Measurements from ENCODE around the gene SUPT7L.

Gene SUPT7L

GRCh38 chr2:27664622-27665363, 1.4 kb upstream of the SUPT7L start:
- no peak for DNase-seq (ENCODE audit: insufficient read length, low spot score)
- TF ChIP-seq SPI1 (IDR thresholded peaks at IDR 0.05; ENCODE audit: low read depth, low read length) (no peak), POU2F2 (IDR thresholded peaks at IDR 0.05; ENCODE audit: low read depth, low read length) (no peak), POLR2A (IDR thresholded peaks at IDR 0.05; ENCODE audit: low read depth, low read length) (no peak), POLR2AphosphoS5 (IDR thresholded peaks at IDR 0.05; ENCODE audit: low read depth, low read length) (no peak), TAF1 (IDR thresholded peaks at IDR 0.05; ENCODE audit: low read depth, low read length) (no peak), PAX5 (IDR thresholded peaks at IDR 0.05; ENCODE audit: insufficient read depth, low read length, severe bottlenecking) (no peak)
- no peak for FAIRE-seq

- FAIRE-seq (no peak), DNase-seq (ENCODE audit: insufficient read length, low spot score) (peak; percentile 17)
- no peak for TF ChIP-seq PAX5 (IDR thresholded peaks at IDR 0.05; ENCODE audit: insufficient read depth, low read length, severe bottlenecking)
- no peak for TF ChIP-seq POU2F2 (IDR thresholded peaks at IDR 0.05; ENCODE audit: low read depth, low read length)
- no peak for TF ChIP-seq SPI1 (IDR thresholded peaks at IDR 0.05; ENCODE audit: low read depth, low read length)
- TF ChIP-seq POLR2AphosphoS5 (IDR thresholded peaks at IDR 0.05; ENCODE audit: low read depth, low read length): no peak
- TF ChIP-seq POLR2A (IDR thresholded peaks at IDR 0.05; ENCODE audit: low read depth, low read length): no peak
- TF ChIP-seq TAF1 (IDR thresholded peaks at IDR 0.05; ENCODE audit: low read depth, low read length): no peak
These were observed 750 bp upstream of the SUPT7L start for GRCh38 chr2:27664154-27664574.

GRCh38 chr2:27661371-27661770, 2.0 kb downstream of the SUPT7L start:
- no peak for FAIRE-seq
- DNase-seq (ENCODE audit: insufficient read length, low spot score): no peak
- TF ChIP-seq POLR2A (IDR thresholded peaks at IDR 0.05; ENCODE audit: low read depth, low read length): no peak
- no peak for TF ChIP-seq POLR2AphosphoS5 (IDR thresholded peaks at IDR 0.05; ENCODE audit: low read depth, low read length)
- TF ChIP-seq POU2F2 (IDR thresholded peaks at IDR 0.05; ENCODE audit: low read depth, low read length): no peak
- no peak for TF ChIP-seq SPI1 (IDR thresholded peaks at IDR 0.05; ENCODE audit: low read depth, low read length)
- no peak for TF ChIP-seq PAX5 (IDR thresholded peaks at IDR 0.05; ENCODE audit: insufficient read depth, low read length, severe bottlenecking)
- TF ChIP-seq TAF1 (IDR thresholded peaks at IDR 0.05; ENCODE audit: low read depth, low read length): no peak

DNA sequence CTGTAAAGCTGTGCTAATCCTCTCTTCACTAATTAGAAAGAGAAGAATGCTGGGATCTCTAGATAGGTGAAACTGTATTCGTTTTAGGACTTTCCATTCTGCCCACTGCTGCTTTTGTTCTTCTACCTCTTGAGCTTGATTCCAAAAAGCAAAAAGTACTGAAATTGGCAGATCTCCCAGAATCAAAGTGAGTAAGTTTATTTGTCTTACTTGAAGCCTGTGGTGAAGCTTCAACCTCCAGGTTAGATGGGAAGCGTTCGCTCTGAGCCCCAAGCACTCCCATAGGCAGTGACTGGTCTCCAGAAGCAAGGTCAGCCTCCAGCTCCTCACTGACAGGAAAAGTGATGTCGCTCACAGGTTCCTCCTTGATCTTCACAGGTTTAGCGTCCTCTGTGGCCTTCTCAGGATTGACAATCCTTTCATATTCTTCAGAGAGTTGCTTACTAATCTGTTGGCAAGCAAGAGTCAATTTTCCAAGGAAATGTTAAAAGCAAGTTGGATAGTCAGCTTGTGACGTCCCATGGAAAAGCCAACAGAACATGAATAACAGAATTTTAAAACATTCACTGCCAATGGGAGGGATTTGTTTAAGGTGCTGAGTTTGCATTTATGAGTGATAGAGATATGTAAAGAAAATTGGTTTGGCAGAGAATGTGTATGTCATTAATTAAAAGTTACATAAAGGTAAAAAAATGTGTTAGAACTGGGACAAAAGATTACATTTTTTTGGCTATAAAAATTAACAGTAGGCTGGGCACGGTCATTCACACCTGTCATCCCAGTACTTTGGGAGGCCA, 8.1 kb downstream of the SUPT7L start:
- DNase-seq (ENCODE audit: insufficient read length, low spot score): no peak
- no peak for FAIRE-seq
- TF ChIP-seq SPI1 (IDR thresholded peaks at IDR 0.05; ENCODE audit: low read depth, low read length) (no peak), POU2F2 (IDR thresholded peaks at IDR 0.05; ENCODE audit: low read depth, low read length) (no peak), TAF1 (IDR thresholded peaks at IDR 0.05; ENCODE audit: low read depth, low read length) (no peak), POLR2AphosphoS5 (IDR thresholded peaks at IDR 0.05; ENCODE audit: low read depth, low read length) (no peak), POLR2A (IDR thresholded peaks at IDR 0.05; ENCODE audit: low read depth, low read length) (no peak), PAX5 (IDR thresholded peaks at IDR 0.05; ENCODE audit: insufficient read depth, low read length, severe bottlenecking) (no peak)

GRCh38 chr2:27653397-27653796, 10.0 kb downstream of the SUPT7L start:
- FAIRE-seq: no peak
- no peak for DNase-seq (ENCODE audit: insufficient read length, low spot score)
- TF ChIP-seq PAX5 (IDR thresholded peaks at IDR 0.05; ENCODE audit: insufficient read depth, low read length, severe bottlenecking) (no peak), SPI1 (IDR thresholded peaks at IDR 0.05; ENCODE audit: low read depth, low read length) (no peak), POLR2AphosphoS5 (IDR thresholded peaks at IDR 0.05; ENCODE audit: low read depth, low read length) (no peak), TAF1 (IDR thresholded peaks at IDR 0.05; ENCODE audit: low read depth, low read length) (no peak), POU2F2 (IDR thresholded peaks at IDR 0.05; ENCODE audit: low read depth, low read length) (no peak), POLR2A (IDR thresholded peaks at IDR 0.05; ENCODE audit: low read depth, low read length) (no peak)

GRCh38 chr2:27652790-27653189, 10.6 kb downstream of the SUPT7L start:
- FAIRE-seq (no peak), DNase-seq (ENCODE audit: insufficient read length, low spot score) (no peak)
- TF ChIP-seq SPI1 (IDR thresholded peaks at IDR 0.05; ENCODE audit: low read depth, low read length) (no peak), TAF1 (IDR thresholded peaks at IDR 0.05; ENCODE audit: low read depth, low read length) (no peak), POLR2A (IDR thresholded peaks at IDR 0.05; ENCODE audit: low read depth, low read length) (no peak), POU2F2 (IDR thresholded peaks at IDR 0.05; ENCODE audit: low read depth, low read length) (no peak), PAX5 (IDR thresholded peaks at IDR 0.05; ENCODE audit: insufficient read depth, low read length, severe bottlenecking) (no peak), POLR2AphosphoS5 (IDR thresholded peaks at IDR 0.05; ENCODE audit: low read depth, low read length) (no peak)

DNA sequence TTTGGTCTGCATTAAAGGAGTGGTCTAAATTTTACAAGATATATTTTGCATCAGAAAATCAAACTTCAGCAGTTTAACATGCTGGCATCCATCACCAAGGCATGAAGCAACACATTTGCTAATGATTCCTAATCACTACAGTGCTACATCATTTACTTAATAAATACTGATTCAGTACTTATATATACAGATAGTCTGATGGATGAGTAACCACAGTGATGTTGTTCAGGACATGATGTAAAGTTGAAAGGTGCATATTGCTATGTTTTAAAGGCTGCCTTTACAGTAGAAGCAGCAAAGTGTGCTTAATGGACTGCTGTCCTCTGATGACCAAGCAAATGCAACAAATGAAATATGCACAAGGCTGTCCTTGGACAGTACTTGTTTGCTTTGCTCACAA, 11.1 kb downstream of the SUPT7L start:
- FAIRE-seq (no peak), DNase-seq (ENCODE audit: insufficient read length, low spot score) (no peak)
- TF ChIP-seq POLR2AphosphoS5 (IDR thresholded peaks at IDR 0.05; ENCODE audit: low read depth, low read length): no peak
- no peak for TF ChIP-seq SPI1 (IDR thresholded peaks at IDR 0.05; ENCODE audit: low read depth, low read length)
- no peak for TF ChIP-seq POLR2A (IDR thresholded peaks at IDR 0.05; ENCODE audit: low read depth, low read length)
- no peak for TF ChIP-seq POU2F2 (IDR thresholded peaks at IDR 0.05; ENCODE audit: low read depth, low read length)
- no peak for TF ChIP-seq PAX5 (IDR thresholded peaks at IDR 0.05; ENCODE audit: insufficient read depth, low read length, severe bottlenecking)
- TF ChIP-seq TAF1 (IDR thresholded peaks at IDR 0.05; ENCODE audit: low read depth, low read length): no peak

DNA sequence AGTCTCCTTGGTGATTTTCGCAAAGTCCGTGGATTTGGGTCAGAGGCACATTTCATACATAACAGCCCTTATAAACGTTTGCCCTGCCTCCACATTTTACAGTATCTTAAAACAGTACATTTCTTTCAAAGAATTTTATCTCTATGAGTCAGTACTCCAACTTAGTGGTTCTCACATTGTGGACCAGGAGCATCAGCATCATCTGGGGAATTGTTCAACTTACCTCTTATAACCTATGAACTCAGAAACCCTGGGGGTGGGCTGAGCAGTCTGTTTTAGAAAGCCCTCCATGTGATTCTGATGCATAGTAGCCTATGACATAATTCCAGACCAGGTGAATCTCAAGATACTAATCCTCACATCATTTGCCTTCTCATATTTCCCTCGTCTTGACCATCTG, 12.4 kb downstream of the SUPT7L start:
- DNase-seq (ENCODE audit: insufficient read length, low spot score) (no peak), FAIRE-seq (no peak)
- no peak for TF ChIP-seq POU2F2 (IDR thresholded peaks at IDR 0.05; ENCODE audit: low read depth, low read length)
- TF ChIP-seq PAX5 (IDR thresholded peaks at IDR 0.05; ENCODE audit: insufficient read depth, low read length, severe bottlenecking): no peak
- no peak for TF ChIP-seq POLR2A (IDR thresholded peaks at IDR 0.05; ENCODE audit: low read depth, low read length)

GRCh38 chr2:27647737-27648136, 15.7 kb downstream of the SUPT7L start:
- TF ChIP-seq PAX5 (IDR thresholded peaks at IDR 0.05; ENCODE audit: insufficient read depth, low read length, severe bottlenecking): no peak
- TF ChIP-seq POLR2A (IDR thresholded peaks at IDR 0.05; ENCODE audit: low read depth, low read length): no peak
- no peak for TF ChIP-seq TAF1 (IDR thresholded peaks at IDR 0.05; ENCODE audit: low read depth, low read length)
- TF ChIP-seq SPI1 (IDR thresholded peaks at IDR 0.05; ENCODE audit: low read depth, low read length): no peak
- TF ChIP-seq POU2F2 (IDR thresholded peaks at IDR 0.05; ENCODE audit: low read depth, low read length): no peak
- no peak for TF ChIP-seq POLR2AphosphoS5 (IDR thresholded peaks at IDR 0.05; ENCODE audit: low read depth, low read length)
- FAIRE-seq (no peak), DNase-seq (ENCODE audit: insufficient read length, low spot score) (no peak)

Measured in GM12891 (cell line).